AG04449 (cell line): ENCODE results near the gene TNRC6C.

Source experiments
- CTCF ChIA-PET: fragments of 350-600 bp; formaldehyde crosslinking; extraction: SDS; loops from one replicate; lab custom pipeline; 2021; ENCODE audit warnings: antibody characterized with exemption; lab: Yijun Ruan, JAX
- POLR2A ChIA-PET: fragments of 400-600, 350-600 bp; formaldehyde crosslinking; extraction: SDS; loops from one replicate; lab custom pipeline; 2020; ENCODE audit warnings: antibody characterized with exemption, inconsistent platforms; lab: Yijun Ruan, JAX
- DNase-seq: peaks from one replicate; pipeline ENCODE4 v3.0.0-alpha.2; 2010; ENCODE audit warnings: low read depth, low spot score
- H3K4me3 ChIP-seq: 2 replicates; pipeline ENCODE4 v1.5.1; 2011; ENCODE audit warnings: low read depth, mild to moderate bottlenecking, control low read depth, low read length
- CTCF ChIP-seq: IDR thresholded peaks from one replicate; pipeline ENCODE4 v1.5.1; 2011; ENCODE audit warnings: mild to moderate bottlenecking, moderate library complexity, low read length, control low read depth, inconsistent platforms; ENCODE audit not compliant: insufficient read depth; ENCODE audit errors: missing control alignments

Gene TNRC6C

GRCh38 chr17:77924757-77925336, 33.7 kb upstream of the TNRC6C start:
- H3K4me3 ChIP-seq = no peak overlapping the region
- POLR2A ChIA-PET = no interaction called here

GRCh38 chr17:77925831-77926543, 32.5 kb upstream of the TNRC6C start:
- TF ChIP-seq CTCF = no peak
- no peak overlapping the region for H3K4me3 ChIP-seq
- DNase-seq = no peak
- POLR2A ChIA-PET = interaction anchor here (2.7 kb wide), 1 partner anchor 32 kb away, joined by 7 read pairs; the partner anchor contains the start of gene TNRC6C
- CTCF ChIA-PET = interaction anchor here (1.6 kb wide), 1 partner anchor 40 kb away, joined by 3 read pairs; no protein-coding TSS in a partner anchor

More at GRCh38 chr17:77924757-77925336, 33.7 kb upstream of the TNRC6C start:
- DNase-seq = no peak
- CTCF ChIA-PET = interaction anchor here (1.6 kb wide), 1 partner anchor 39 kb away, joined by 3 read pairs; no protein-coding TSS in a partner anchor
- no peak for TF ChIP-seq CTCF

- no peak overlapping the region for H3K4me3 ChIP-seq
- POLR2A ChIA-PET = interaction anchor here (2.7 kb wide), 1 partner anchor 31 kb away, joined by 7 read pairs; the partner anchor contains the start of gene TNRC6C
- CTCF ChIA-PET = no interaction called here
- no peak for TF ChIP-seq CTCF
- DNase-seq = no peak
Observed at GRCh38 chr17:77926981-77927380, 31.5 kb upstream of the TNRC6C start.

- TF ChIP-seq CTCF = no peak
- ChIA-PET CTCF (no interaction called here), POLR2A (interaction anchor here (2.7 kb wide), 1 partner anchor 30 kb away, joined by 7 read pairs; the partner anchor contains the start of gene TNRC6C)
- H3K4me3 ChIP-seq = no peak overlapping the region
- DNase-seq = no peak
Observed at GRCh38 chr17:77927777-77928518, 30.6 kb upstream of the TNRC6C start.

GRCh38 chr17:77928519-77929179, 29.9 kb upstream of the TNRC6C start:
- no peak for TF ChIP-seq CTCF
- POLR2A ChIA-PET = interaction anchor here (2.7 kb wide), 1 partner anchor 30 kb away, joined by 7 read pairs; the partner anchor contains the start of gene TNRC6C
- H3K4me3 ChIP-seq = no peak overlapping the region
- CTCF ChIA-PET = no interaction called here
- DNase-seq = no peak
